Panc1 (cell line): ENCODE results near the gene TCHH. TPM values are rescaled to one million over a fixed set of nuclear protein-coding genes. Genes with fewer than 3 reads are reported as not detected.
"Not testable (repeated sequence)": the region's sequence is repeated elsewhere in the genome, so short reads cannot be mapped to it uniquely, and the experiment has no call there.

Experiments
- ATAC-seq: fragments of 200-7000 bp; cut with Tn5 transposase; 2 replicates; pipeline ENCODE4 v1.9.1; 2020; ENCODE audit warnings: mild to moderate bottlenecking, moderate library complexity
- BruUV-seq: library from RNA; stranded (reverse); fragments of 400-500 nt; replicated peaks from 2 replicates; lab custom pipeline; 2021; lab: Mats Ljungman, UMichigan
- CTCF ChIA-PET: fragments of 300-600 bp; sonication (Branson Sonifier 250); formaldehyde crosslinking; loops from one replicate; lab custom pipeline; 2022; ENCODE audit warnings: antibody characterized with exemption; lab: Charles Lee
- POLR2A ChIA-PET: fragments of 300-600 bp; sonication (Branson Sonifier 250); formaldehyde crosslinking; loops from one replicate; lab custom pipeline; 2022; ENCODE audit warnings: antibody characterized with exemption; lab: Charles Lee
- DNase-seq: peaks from one replicate; pipeline ENCODE4 v3.0.0-alpha.2; 2010; ENCODE audit warnings: low read depth, low spot score
- H3K27ac ChIP-seq: 2 replicates; pipeline ENCODE4 v1.5.1; 2011; ENCODE audit warnings: mild to moderate bottlenecking, low read length, inconsistent platforms
- H3K27me3 ChIP-seq: fragments of 200-500 bp; sonication (Bioruptor generic); 2 replicates; pipeline ENCODE4 v1.6.0; 2014; ENCODE audit warnings: low read length, inconsistent platforms; ENCODE audit not compliant: control insufficient read depth, insufficient read depth
- H3K36me3 ChIP-seq: fragments of 200-500 bp; sonication (Bioruptor generic); 2 replicates; pipeline ENCODE4 v1.5.1; 2014; ENCODE audit warnings: inconsistent platforms, mild to moderate bottlenecking, low read length, moderate library complexity; ENCODE audit not compliant: control insufficient read depth, insufficient read depth
- H3K4me1 ChIP-seq: 2 replicates; pipeline ENCODE4 v1.5.1; 2011; ENCODE audit warnings: inconsistent platforms, mild to moderate bottlenecking, low read length, moderate library complexity; ENCODE audit not compliant: control insufficient read depth, insufficient read depth
- H3K4me3 ChIP-seq, 2 experiments: 2 replicates each; pipeline ENCODE4 v1.5.1; 2011 to 2012; ENCODE audit warnings: low read depth in 2 of 2, low read length in 2 of 2, mild to moderate bottlenecking in 2 of 2, inconsistent platforms in 1 of 2, moderate library complexity in 1 of 2
- H3K9me3 ChIP-seq: fragments of 200-500 bp; sonication (Bioruptor generic); 2 replicates; pipeline ENCODE4 v1.5.1; 2014; ENCODE audit warnings: low read depth, mild to moderate bottlenecking, inconsistent platforms, low read length, moderate library complexity; ENCODE audit not compliant: control insufficient read depth, insufficient read depth
- CTCF ChIP-seq: fragments of 450-650 bp; IDR thresholded peaks from 2 replicates; pipeline ENCODE4 v1.5.1; 2017; ENCODE audit warnings: mild to moderate bottlenecking
- POLR2AphosphoS5 ChIP-seq: IDR thresholded peaks from 2 replicates; pipeline ENCODE4 v1.6.1; 2012; ENCODE audit warnings: mild to moderate bottlenecking, low read depth, low read length, moderate library complexity
- SIN3A ChIP-seq: IDR thresholded peaks from 2 replicates; pipeline ENCODE4 v1.6.1; 2012; ENCODE audit warnings: low read depth, mild to moderate bottlenecking, low read length, moderate library complexity, borderline replicate concordance; ENCODE audit not compliant: insufficient read depth
- TCF7L2 ChIP-seq: IDR thresholded peaks from 2 replicates; pipeline ENCODE4 v1.6.1; 2011; ENCODE audit warnings: mild to moderate bottlenecking, low read depth, low read length, inconsistent platforms
- in situ Hi-C: cut with HindIII; loops from 2 replicates; pipeline ENCODE4 v1.10.0; 2016; ENCODE audit warnings: low sequenced_read_pairs, low pct_unique_long_range_greater_than_20kb
- intact Hi-C: fragments of 100-400 bp; cut with micrococcal nuclease; formaldehyde crosslinking; loops from one replicate; pipeline ENCODE4 v1.10.0; 2022; ENCODE audit not compliant: unreplicated experiment
- total RNA-seq: library from RNA; stranded (reverse); gene quantifications from one replicate; pipeline ENCODE4 v1.2.1, GENCODE V29; 2021; ENCODE audit not compliant: unreplicated experiment
- TF ChIP-seq, protein P1 (sequence below), 2 experiments: IDR thresholded peaks; 2 replicates each; pipeline ENCODE4 v1.6.1; 2011 to 2012; ENCODE audit warnings: low read depth in 2 of 2, control low read depth in 1 of 2, low read length in 1 of 2, mild to moderate bottlenecking in 1 of 2, moderate library complexity in 1 of 2; ENCODE audit not compliant: insufficient read depth in 1 of 2

The TCHH gene
- total RNA-seq, 1 experiment from 2014 or later: 0.28 TPM

GRCh38 chr1:152148051-152148450 is 32.8 kb upstream of the TCHH start:
- DNase-seq (no peak), ATAC-seq (no peak)
- POLR2A ChIA-PET: interaction anchor here (0.7 kb wide), 1 partner anchor 640 kb away, joined by 5 read pairs; no protein-coding TSS in a partner anchor
- Histone ChIP-seq H3K4me1 (no peaks in the 10 kb centered on the region), H3K27ac (no peak overlapping the region), H3K27me3 (no peaks in the 10 kb centered on the region), H3K4me3 (no peak overlapping the region), H3K36me3 (no peaks in the 10 kb centered on the region), H3K9me3 (0 out of 2 replicates have a peak, but pooled peaks cover 3% of the 10 kb centered on the region)
- TF ChIP-seq CTCF: no peak
- TF ChIP-seq POLR2AphosphoS5: no peak
- TF ChIP-seq, protein P1, sequence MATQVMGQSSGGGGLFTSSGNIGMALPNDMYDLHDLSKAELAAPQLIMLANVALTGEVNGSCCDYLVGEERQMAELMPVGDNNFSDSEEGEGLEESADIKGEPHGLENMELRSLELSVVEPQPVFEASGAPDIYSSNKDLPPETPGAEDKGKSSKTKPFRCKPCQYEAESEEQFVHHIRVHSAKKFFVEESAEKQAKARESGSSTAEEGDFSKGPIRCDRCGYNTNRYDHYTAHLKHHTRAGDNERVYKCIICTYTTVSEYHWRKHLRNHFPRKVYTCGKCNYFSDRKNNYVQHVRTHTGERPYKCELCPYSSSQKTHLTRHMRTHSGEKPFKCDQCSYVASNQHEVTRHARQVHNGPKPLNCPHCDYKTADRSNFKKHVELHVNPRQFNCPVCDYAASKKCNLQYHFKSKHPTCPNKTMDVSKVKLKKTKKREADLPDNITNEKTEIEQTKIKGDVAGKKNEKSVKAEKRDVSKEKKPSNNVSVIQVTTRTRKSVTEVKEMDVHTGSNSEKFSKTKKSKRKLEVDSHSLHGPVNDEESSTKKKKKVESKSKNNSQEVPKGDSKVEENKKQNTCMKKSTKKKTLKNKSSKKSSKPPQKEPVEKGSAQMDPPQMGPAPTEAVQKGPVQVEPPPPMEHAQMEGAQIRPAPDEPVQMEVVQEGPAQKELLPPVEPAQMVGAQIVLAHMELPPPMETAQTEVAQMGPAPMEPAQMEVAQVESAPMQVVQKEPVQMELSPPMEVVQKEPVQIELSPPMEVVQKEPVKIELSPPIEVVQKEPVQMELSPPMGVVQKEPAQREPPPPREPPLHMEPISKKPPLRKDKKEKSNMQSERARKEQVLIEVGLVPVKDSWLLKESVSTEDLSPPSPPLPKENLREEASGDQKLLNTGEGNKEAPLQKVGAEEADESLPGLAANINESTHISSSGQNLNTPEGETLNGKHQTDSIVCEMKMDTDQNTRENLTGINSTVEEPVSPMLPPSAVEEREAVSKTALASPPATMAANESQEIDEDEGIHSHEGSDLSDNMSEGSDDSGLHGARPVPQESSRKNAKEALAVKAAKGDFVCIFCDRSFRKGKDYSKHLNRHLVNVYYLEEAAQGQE (IDR thresholded peaks at IDR 0.05; ENCODE audit: insufficient read depth in 1 of 2, low read depth in 2 of 2, low read length in 1 of 2): no peak
- no peak for TF ChIP-seq TCF7L2
- TF ChIP-seq SIN3A: no peak
- in situ Hi-C loops: no loop called here
- CTCF ChIA-PET: interaction anchor here (1.2 kb wide), 1 partner anchor 310 kb away, joined by 4 read pairs; no protein-coding TSS in a partner anchor
- intact Hi-C loops: no loop called here
- BruUV-seq: no TSS peak

DNA sequence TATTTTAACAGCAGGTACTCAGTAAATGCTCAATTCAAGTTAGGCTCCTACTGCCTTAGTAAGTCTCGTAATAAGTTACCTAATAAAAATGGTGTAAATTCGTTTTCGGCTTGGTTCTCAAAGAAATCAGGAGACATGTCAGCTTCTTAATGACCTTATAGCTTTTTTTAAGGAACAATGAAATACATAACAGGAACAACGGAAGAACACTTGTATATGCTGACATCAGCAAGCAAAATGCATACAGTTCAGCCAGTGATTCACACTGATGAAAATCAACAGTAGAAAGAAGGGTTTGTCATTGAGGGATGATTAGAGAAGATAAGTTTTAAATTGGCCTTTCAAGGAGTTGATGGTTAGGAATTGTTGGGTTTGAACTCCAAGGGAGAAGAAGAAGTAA is 30.5 kb upstream of the TCHH start:
- TF ChIP-seq SIN3A (no peak), POLR2AphosphoS5 (no peak), TCF7L2 (no peak)
- ChIA-PET CTCF (no interaction called here), POLR2A (no interaction called here)
- ATAC-seq: no peak
- no peak overlapping the region for H3K4me3 ChIP-seq
- intact Hi-C loops (no loop called here), in situ Hi-C loops (no loop called here)
- H3K27ac ChIP-seq: no peak overlapping the region
- H3K4me1 ChIP-seq: no peaks in the 10 kb centered on the region
- peaks cover under 1% of the 10 kb centered on the region; the same call in 1 of the 2 replicates for H3K27me3 ChIP-seq
- H3K9me3 ChIP-seq: 0 out of 2 replicates have a peak, but pooled peaks cover 3% of the 10 kb centered on the region
- no peak for DNase-seq
- H3K36me3 ChIP-seq: no peaks in the 10 kb centered on the region
- no TSS peak for BruUV-seq

DNA sequence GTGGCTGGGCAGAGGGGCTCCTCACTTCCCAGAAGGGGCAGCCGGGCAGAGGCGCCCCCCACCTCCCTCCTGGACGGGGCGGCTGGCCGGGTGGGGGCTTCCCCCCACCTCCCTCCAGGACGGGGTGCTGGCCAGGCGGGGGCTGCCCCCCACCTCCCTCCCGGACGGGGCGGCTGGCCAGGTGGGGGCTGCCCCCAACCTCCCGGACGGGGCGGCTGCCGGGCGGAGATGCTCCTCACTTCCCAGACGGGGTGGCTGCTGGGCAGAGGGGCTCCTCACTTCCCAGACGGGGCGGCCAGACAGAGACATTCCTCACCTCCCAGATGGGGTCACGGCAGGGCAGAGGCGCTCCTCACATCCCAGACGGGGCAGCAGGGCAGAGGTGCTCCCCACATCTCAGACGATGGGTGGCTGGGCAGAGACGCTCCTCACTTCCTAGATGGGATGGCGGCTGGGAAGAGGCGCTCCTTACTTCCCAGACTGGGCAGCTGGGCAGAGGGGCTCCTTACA is 29.5 kb upstream of the TCHH start:
- H3K27ac ChIP-seq, DNase-seq, H3K4me1 ChIP-seq, POLR2A ChIA-PET, BruUV-seq, H3K27me3 ChIP-seq, in situ Hi-C loops, H3K9me3 ChIP-seq, H3K4me3 ChIP-seq, H3K36me3 ChIP-seq, CTCF ChIA-PET, ATAC-seq: not testable (repeated sequence)
- intact Hi-C loops: loop anchor here (5.0 kb wide), 1 partner anchor 313 kb away; no protein-coding TSS in a partner anchor
